SK-N-SH (cell line): ENCODE results near the gene SMOC1.

ENCODE experiments used
- CTCF ChIP-seq: fragments of 200-600 bp; sonication (generic); IDR thresholded peaks from 2 replicates; pipeline ENCODE4 v1.6.1; 2017; ENCODE audit warnings: antibody characterized with exemption, mild to moderate bottlenecking, moderate library complexity
- TAF1 ChIP-seq: IDR thresholded peaks from 2 replicates; pipeline ENCODE4 v1.6.1; 2012; ENCODE audit warnings: low read depth, mild to moderate bottlenecking, low read length, moderate library complexity, borderline replicate concordance
- USF2 ChIP-seq: fragments of 150-350 bp; IDR thresholded peaks from 2 replicates; pipeline ENCODE4 v1.6.1; 2017; ENCODE audit warnings: antibody characterized with exemption, low read length, low read depth, borderline replicate concordance

- TF ChIP-seq TAF1 = no peak
- no peak for TF ChIP-seq CTCF
- no peak for TF ChIP-seq USF2
Measured at GRCh38 chr14:69842686-69843420, 36.4 kb upstream of the SMOC1 start.
